Astrocyte (in vitro differentiated cells and primary cell): ENCODE data around the gene RAD51B.

Experiments used
- CTCF ChIP-seq: IDR thresholded peaks from 2 replicates; pipeline ENCODE4 v1.5.1; 2011; ENCODE audit warnings: low read depth, mild to moderate bottlenecking, inconsistent platforms, low read length, moderate library complexity; ENCODE audit not compliant: insufficient read depth
- EZH2 ChIP-seq: IDR thresholded peaks from 2 replicates; pipeline ENCODE4 v1.6.1; 2012; ENCODE audit warnings: mild to moderate bottlenecking, low read length, inconsistent platforms; ENCODE audit not compliant: insufficient read depth

- TF ChIP-seq CTCF, result no peak
- no peak for TF ChIP-seq EZH2
Observed at GRCh38 chr14:68181519-68182326, 362.1 kb downstream of the RAD51B start.
